Fibroblast of mammary gland (primary cell): Measurements from ENCODE around the gene CAND2.
"Not testable (repeated sequence)": the region's sequence is repeated elsewhere in the genome, so short reads cannot be mapped to it uniquely, and the experiment has no call there.

Experiments
- DNase-seq: peaks from one replicate; pipeline ENCODE4 v3.0.0-alpha.2; 2010; ENCODE audit warnings: low read depth
- H3K4me3 ChIP-seq: 2 replicates; pipeline ENCODE4 v1.5.1; 2011; ENCODE audit warnings: low read depth, mild to moderate bottlenecking, low read length, moderate library complexity; ENCODE audit not compliant: control insufficient read depth
- TF ChIP-seq, protein P1 (sequence below): conservative IDR thresholded peaks from 2 replicates; pipeline ENCODE4 v1.5.1; 2011; ENCODE audit warnings: low read depth, low read length, inconsistent platforms; ENCODE audit not compliant: control insufficient read depth, insufficient read depth

CAND2 gene

DNA sequence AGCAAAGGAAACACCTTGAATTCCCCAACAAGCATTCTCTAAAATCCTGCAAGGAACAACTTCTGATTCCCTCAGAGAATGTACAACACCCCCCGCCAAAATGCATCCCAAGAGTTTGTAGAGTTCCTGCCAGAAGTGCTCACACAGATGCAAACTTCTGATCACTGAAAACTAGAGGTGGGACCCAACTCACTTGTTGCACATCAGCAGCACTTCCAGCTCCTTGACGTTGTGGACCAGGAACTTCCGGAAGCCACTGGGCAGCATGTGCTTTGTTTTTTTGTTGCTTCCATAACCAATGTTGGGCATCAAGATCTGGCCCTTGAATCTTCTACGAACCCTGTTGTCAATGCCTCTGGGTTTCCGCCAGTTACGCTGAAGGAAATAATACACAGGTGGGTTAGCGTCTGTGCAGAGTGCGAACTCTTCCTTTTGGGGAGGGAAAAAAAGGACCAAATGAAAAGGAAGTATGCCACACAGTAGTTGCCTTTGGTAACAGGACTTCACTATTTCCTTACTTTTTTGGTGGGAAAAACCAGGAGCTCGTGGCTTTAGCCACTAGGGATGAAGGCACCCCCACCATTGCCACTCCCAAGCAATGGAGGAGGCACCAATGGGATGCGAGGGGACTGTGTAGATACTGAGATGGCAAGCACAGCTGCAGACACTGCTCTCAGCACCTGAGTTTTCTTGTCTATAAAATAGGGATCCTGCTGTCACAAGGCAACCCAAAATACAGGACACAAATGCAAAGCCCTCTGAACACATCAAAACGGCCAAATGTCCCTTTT is 42.9 kb downstream of the CAND2 start:
- peak overlapping the region; percentile 100 for H3K4me3 ChIP-seq
- TF ChIP-seq, protein P1, sequence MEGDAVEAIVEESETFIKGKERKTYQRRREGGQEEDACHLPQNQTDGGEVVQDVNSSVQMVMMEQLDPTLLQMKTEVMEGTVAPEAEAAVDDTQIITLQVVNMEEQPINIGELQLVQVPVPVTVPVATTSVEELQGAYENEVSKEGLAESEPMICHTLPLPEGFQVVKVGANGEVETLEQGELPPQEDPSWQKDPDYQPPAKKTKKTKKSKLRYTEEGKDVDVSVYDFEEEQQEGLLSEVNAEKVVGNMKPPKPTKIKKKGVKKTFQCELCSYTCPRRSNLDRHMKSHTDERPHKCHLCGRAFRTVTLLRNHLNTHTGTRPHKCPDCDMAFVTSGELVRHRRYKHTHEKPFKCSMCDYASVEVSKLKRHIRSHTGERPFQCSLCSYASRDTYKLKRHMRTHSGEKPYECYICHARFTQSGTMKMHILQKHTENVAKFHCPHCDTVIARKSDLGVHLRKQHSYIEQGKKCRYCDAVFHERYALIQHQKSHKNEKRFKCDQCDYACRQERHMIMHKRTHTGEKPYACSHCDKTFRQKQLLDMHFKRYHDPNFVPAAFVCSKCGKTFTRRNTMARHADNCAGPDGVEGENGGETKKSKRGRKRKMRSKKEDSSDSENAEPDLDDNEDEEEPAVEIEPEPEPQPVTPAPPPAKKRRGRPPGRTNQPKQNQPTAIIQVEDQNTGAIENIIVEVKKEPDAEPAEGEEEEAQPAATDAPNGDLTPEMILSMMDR = no peak
- DNase-seq = no peak

DNA sequence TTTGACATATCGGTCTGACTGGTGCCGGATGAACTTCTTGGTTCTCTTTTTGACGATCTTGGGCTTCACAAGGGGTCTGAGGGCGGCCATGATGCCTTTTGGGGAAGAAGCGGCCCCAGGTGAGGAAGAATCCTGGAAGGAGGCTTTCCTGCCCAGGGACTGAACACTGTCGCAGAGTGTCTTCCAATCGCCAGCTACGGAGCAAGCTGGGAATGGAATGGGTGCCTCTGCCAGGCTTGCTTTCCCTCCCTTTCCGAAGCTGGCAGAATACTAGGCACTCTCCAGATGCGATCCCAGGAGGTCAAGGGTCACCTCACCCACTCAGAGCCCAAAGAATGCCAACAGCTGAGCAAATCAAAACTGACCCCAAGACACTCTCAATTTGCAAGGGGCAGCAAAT is 43.7 kb downstream of the CAND2 start:
- DNase-seq = not testable (repeated sequence)
- peak overlapping the region; percentile 100 for H3K4me3 ChIP-seq

DNA sequence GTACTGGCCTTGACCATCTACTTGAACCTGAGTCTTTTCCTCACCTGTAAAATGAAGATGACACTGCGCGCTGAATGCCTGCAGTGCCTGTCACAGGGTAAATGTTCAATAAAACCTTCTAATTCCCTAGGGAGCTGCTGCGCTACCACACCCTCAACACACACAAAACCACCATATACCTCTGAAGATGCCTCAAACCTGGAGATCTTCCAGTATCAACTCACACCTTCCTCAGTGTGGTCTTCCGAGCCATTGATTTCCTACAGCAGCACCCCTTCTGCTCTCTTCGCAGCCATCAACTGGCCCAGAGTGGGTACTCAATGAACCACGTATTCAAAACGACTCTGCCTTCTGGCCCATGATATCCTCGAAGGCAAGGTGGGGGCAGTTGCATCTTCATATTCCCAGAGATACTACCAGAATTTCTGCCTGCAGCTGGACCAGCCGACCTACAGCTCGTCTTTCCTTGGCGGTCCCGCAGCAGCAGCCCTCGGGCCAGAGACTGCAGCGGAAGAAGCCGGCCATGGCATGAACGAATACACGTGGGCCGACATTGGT is 44.2 kb downstream of the CAND2 start:
- TF ChIP-seq, protein P1 = no peak
- H3K4me3 ChIP-seq = peak overlapping the region; percentile 100
- no peak for DNase-seq

DNA sequence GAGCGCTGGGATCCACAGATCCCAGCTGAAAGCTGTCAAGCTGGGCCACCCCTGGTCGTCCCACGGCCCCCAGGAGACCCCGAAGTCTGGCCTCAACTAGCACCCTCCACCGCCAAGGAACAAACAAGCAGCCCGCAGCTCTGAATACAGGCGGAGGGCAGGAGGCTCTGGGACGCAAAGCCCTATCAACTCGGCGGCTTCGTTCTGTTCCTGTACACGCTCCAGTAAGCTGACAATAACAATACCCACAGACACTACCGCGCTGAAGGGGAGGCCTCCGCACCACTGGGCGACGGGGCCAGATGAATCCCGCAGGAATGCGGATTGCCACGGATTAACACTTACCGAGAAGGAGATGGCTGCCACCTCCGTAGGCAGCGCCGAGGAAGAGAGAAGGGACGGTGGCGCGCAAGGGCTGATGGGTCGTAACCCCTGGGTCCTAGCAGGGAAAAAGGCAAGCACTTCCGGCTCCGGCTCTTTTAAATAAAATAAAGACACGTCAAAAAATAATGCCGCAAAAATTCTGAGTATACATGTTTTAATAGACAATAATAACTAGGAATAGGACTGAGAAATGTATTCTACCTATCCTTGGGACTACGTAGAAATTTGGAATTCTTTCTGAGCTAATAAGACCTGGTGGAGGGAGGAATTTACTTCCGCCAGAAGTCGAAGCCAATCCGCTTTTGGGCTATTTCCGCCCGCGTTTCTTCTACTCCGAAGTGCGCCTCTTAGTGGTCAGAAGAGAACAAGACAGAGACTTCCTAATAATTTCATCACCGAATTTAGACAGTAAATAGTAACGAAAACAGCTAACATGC is 44.9 kb downstream of the CAND2 start, which contains the start of gene RPL32:
RPL32 (minus strand) TSS at position 417 of the 821 bp plus-strand sequence. CDS start 1,328 bp downstream, outside the sequence.
- peak; percentile 95 for DNase-seq
- TF ChIP-seq, protein P1 = peak; percentile 86
- peak within 1 kb of the TSS; percentile 100 for H3K4me3 ChIP-seq

DNA sequence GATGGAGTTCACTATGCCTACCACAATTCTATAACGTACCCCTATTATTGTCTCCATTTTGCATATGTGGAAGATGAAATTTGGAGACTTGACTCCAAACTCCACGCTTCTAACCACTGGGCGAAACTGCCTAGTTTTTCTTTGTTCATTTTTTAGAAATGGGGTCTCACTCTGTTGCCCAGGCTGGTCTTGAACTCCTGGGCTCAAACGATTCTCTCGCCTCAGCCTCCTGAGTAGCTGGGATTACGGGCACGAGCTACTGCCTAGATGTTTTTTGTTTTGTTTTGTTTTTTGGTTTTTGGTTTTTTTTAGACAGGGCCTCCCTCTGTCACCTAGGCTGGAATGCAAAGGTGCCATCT is 45.5 kb downstream of the CAND2 start:
- no peak for DNase-seq
- peak overlapping the region; percentile 100 for H3K4me3 ChIP-seq
- TF ChIP-seq, protein P1 = no peak

DNA sequence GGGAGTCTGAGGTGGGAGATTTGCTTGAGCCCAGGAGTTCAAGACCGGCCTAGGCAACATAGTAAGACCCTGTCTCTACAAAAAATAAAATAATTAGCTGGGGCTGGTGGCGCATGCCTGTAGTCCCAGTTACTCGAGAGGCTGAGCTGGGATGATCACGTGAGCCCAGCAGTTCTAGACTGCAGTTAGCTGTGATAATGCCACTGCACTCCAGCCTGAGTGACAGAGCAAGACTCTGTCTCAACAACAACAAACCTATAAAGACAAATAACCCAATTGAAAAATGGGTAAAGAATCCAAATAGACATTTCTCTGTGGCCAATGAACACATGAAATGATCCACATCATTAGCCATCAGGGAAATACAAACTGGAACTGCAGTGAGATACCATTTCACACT is 46.0 kb downstream of the CAND2 start:
- no peak overlapping the region for H3K4me3 ChIP-seq
- TF ChIP-seq, protein P1 = no peak
- no peak for DNase-seq

DNA sequence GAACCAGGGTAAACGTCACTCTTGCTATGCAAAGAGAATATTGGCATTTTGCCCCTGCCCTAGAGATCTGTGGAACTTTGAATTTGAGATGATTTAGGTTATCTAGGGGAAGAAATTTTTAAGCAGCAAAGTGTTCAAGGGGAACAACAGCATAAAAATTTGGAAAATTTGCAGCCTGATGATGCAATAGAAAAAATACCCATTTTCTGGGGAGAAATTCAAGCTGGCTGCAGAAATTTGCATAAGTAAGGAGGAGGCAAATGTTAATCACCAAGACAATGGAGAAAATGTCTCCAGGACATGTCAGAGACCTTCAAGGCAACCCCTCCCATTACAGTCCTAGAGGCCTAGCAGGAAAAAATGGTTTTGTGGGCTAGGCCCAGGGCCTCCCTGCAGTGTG is 49.3 kb downstream of the CAND2 start:
- no peak overlapping the region for H3K4me3 ChIP-seq
- TF ChIP-seq, protein P1 = no peak
- no peak for DNase-seq
